Measurements from ENCODE around the gene OR56A4. TPM values are rescaled to one million over a fixed set of nuclear protein-coding genes. Genes with fewer than 3 reads are reported as not detected.
"Not testable (repeated sequence)": the region's sequence is repeated elsewhere in the genome, so short reads cannot be mapped to it uniquely, and the experiment has no call there.

Gene OR56A4
- total RNA-seq, 2 donors from 2014 or later: not detected

DNA sequence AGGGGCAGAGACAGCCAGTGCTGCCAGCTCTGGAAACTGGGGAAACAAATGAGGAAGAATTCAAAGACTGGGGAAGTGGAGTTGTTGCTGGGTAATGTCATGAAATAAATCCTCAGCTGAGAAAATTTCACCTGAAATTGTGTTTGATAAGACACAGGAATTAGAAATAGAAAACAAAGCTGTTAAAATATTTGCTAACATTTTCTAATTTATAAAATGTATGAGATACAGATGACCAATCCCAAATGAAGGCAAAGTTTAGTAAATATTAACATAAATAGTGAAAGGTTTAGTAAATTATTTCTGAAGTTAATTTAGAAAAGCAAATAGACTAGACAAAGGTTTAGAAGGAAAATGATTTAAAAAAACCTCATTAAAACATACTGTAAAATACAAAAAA is 38.4 kb downstream of the OR56A4 start, which contains the start of gene OR56A5:
Gene OR56A5, minus strand, starts transcription at position 101 of the 400 bp plus-strand sequence. Its CDS starts 0 bp downstream, at position 101.
- intact Hi-C loops (cut with DNase I): no loop called here
- ATAC-seq: no peak
- DNase-seq: no peak

DNA sequence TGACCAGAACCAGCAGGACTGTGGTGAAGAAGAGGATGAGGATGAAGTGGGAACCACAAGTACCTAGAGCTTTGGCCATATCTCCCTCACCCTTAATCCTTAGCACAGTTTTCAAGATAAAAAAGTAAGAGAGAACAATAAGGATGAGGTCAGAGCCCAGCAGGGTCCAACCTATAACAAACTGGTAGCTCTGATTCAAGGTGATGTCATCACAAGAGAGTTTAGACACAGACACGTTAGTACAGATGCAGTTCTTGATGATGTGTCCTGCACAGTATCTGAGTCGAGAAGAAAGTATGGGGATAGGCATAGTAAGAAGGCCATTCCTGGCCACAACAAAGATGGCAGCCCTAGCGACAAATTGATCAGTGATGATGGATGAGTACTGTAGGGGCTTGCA is 39.0 kb downstream of the OR56A4 start:
- no peak for ATAC-seq
- DNase-seq: no peak
- intact Hi-C loops (cut with DNase I): no loop called here

DNA sequence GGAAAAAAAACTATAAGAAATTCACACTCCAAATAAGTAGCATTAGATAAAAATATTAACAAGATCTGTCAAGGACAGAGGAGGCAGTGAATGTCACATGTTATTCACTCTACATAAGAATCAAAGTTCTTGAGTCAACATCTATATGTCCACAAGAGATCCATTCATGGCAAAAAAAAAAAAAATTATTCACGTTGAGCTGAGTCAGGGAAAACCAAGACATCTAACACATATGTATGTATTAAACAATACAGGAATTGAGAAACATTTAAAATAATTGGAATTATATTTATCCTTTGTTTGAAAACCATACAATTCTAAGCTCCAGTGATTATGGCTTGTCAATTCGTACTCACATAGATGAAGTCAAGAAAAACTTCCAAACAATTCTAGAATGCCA is 39.8 kb downstream of the OR56A4 start:
- intact Hi-C loops (cut with DNase I): no loop called here
- no peak for ATAC-seq
- DNase-seq: no peak

DNA sequence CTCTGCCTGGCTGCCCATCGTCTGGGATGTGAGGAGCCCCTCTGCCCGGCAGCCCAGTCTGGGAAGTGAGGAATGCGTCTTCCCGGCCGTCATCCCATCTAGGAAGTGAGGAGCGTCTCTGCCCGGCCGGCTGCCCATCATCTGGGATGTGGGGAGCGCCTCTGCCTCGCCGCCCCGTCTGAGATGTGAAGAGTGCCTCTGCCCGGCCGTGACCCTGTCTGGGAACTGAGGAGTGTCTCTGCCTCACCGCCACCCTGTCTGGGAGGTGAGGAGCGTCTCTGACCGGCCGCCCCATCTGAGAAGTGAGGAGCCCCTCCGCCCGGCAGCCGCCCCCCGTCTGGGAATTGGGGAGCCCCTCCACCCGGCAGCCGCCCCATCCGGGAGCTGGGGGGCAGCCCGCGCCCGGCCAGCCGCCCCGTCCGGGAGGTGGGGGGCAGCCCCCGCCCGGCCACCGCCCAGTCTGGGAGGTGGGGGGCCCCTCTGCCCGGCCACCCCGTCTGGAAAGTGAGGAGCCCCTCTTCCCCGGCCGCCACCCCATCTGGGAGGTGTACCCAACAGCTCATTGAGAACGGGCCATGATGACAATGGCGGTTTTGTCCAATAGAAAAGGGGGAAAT is 45.9 kb downstream of the OR56A4 start:
- DNase-seq: not testable (repeated sequence)

DNA sequence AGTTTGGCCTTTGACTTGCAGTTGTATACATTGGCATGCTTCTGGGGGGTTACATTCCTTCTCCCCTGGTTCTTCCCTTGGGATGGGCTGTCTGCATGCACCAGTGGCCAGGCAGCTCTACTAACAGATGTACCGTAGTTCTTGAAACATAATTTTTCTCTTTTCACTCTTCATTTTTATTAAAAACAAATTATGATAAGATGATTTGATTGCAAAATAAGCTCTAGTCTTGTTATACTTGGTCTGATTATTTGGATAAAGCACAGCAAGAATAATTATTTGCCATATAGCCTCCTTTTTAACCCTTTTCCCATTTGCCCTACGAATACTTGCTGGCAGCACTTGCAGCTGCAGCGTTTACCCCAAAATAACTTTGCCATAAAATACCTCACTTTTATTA is 51.2 kb downstream of the OR56A4 start:
- no peak for DNase-seq
- ATAC-seq: no peak
- intact Hi-C loops (cut with DNase I): no loop called here

More for the DNA sequence above, 45.9 kb downstream of the OR56A4 start:
- ATAC-seq; intact Hi-C loops (cut with DNase I): not testable (repeated sequence)

Other genes with a start within 250 kb of the OR56A4 start
- not detected for gene OR52N5, start 223.6 kb downstream of the OR56A4 start, total RNA-seq
- gene OR52N1, start 215.7 kb downstream of the OR56A4 start, total RNA-seq: not detected
- not detected for gene OR52N2, start 198.0 kb downstream of the OR56A4 start, total RNA-seq
- not detected for gene OR52E6, start 165.0 kb downstream of the OR56A4 start, total RNA-seq
- not detected for gene OR52E8, start 149.3 kb downstream of the OR56A4 start, total RNA-seq
- not detected for gene OR52E4, start 126.3 kb downstream of the OR56A4 start, total RNA-seq
- not detected for gene OR52E5, start 113.7 kb downstream of the OR56A4 start, total RNA-seq
- gene OR56A3, start 64.7 kb downstream of the OR56A4 start, total RNA-seq: not detected
- not detected for gene OR56A5, start 38.5 kb downstream of the OR56A4 start, total RNA-seq
- not detected for gene OR52L1, start 20.0 kb downstream of the OR56A4 start, total RNA-seq
- not detected for gene OR56A1, start 23.8 kb upstream of the OR56A4 start, total RNA-seq
- not detected for gene OR56B4, start 100.7 kb upstream of the OR56A4 start, total RNA-seq
- gene OR52B2, start 163.4 kb upstream of the OR56A4 start, total RNA-seq: not detected
- not detected for gene OR52W1, start 192.3 kb upstream of the OR56A4 start, total RNA-seq
- gene C11orf42, start 198.6 kb upstream of the OR56A4 start, total RNA-seq: not detected
- 10 to 100 TPM; 16.0 to 16.6 TPM for gene FHIP1B, start 227.7 kb upstream of the OR56A4 start, total RNA-seq
- not detected for gene CNGA4, start 232.1 kb upstream of the OR56A4 start, total RNA-seq

Data from left cardiac atrium (tissue), 4 donors.